Vagina (tissue), 2 donors: ENCODE results near the gene SPART.

ENCODE experiments used
- POLR2A ChIP-seq, 2 donors: fragments of 450-650 bp; IDR thresholded peaks; one replicate each; pipeline ENCODE4 v1.6.1; 2017; ENCODE audit warnings: antibody characterized with exemption in 2 of 2, mild to moderate bottlenecking in 2 of 2, moderate library complexity in 2 of 2
- TF ChIP-seq, protein P1 (sequence below), 3 experiments: fragments of 450-650 bp in 2 of 3; fragments of 200-600 bp in 1 of 3; sonication (generic) in 1 of 3; IDR thresholded peaks; one replicate each; pipeline ENCODE4 v1.5.1; 2017 to 2019; ENCODE audit warnings: antibody characterized with exemption in 3 of 3, mild to moderate bottlenecking in 2 of 3, moderate library complexity in 2 of 3

- TF ChIP-seq, protein P1, sequence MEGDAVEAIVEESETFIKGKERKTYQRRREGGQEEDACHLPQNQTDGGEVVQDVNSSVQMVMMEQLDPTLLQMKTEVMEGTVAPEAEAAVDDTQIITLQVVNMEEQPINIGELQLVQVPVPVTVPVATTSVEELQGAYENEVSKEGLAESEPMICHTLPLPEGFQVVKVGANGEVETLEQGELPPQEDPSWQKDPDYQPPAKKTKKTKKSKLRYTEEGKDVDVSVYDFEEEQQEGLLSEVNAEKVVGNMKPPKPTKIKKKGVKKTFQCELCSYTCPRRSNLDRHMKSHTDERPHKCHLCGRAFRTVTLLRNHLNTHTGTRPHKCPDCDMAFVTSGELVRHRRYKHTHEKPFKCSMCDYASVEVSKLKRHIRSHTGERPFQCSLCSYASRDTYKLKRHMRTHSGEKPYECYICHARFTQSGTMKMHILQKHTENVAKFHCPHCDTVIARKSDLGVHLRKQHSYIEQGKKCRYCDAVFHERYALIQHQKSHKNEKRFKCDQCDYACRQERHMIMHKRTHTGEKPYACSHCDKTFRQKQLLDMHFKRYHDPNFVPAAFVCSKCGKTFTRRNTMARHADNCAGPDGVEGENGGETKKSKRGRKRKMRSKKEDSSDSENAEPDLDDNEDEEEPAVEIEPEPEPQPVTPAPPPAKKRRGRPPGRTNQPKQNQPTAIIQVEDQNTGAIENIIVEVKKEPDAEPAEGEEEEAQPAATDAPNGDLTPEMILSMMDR (IDR thresholded peaks at IDR 0.05), result no peak
- no peak for TF ChIP-seq POLR2A (IDR thresholded peaks at IDR 0.05)
Measured at GRCh38 chr13:36337938-36338641, 8.1 kb downstream of the SPART start.
